Subcutaneous abdominal adipose tissue (tissue), 5 donors: ENCODE results near the gene CTPS2.
"Not testable (repeated sequence)": the region's sequence is repeated elsewhere in the genome, so short reads cannot be mapped to it uniquely, and the experiment has no call there.

Source experiments
- H3K27ac ChIP-seq: one replicate; pipeline ENCODE4 v1.7.0; 2013; ENCODE audit warnings: low read depth, mild to moderate bottlenecking, inconsistent platforms, low read length, moderate library complexity
- H3K27me3 ChIP-seq, 5 donors: one replicate each; pipeline ENCODE4 v1.7.0; 2013; ENCODE audit warnings: low read length in 5 of 5, inconsistent platforms in 1 of 5; ENCODE audit not compliant: control insufficient read depth in 5 of 5, insufficient read depth in 4 of 5
- H3K36me3 ChIP-seq, 5 donors: one replicate each; pipeline ENCODE4 v1.7.0; 2013; ENCODE audit warnings: low read length in 5 of 5; ENCODE audit not compliant: control insufficient read depth in 5 of 5, insufficient read depth in 5 of 5
- H3K4me1 ChIP-seq, 5 donors: one replicate each; pipeline ENCODE4 v1.7.0; 2013; ENCODE audit warnings: low read length in 5 of 5, mild to moderate bottlenecking in 3 of 5, moderate library complexity in 1 of 5; ENCODE audit not compliant: control insufficient read depth in 5 of 5, insufficient read depth in 5 of 5
- H3K4me3 ChIP-seq, 5 donors: one replicate each; pipeline ENCODE4 v1.7.0; 2013; ENCODE audit warnings: low read length in 5 of 5, low read depth in 1 of 5
- H3K9ac ChIP-seq, 5 donors: one replicate each; pipeline ENCODE4 v1.7.0; 2013; ENCODE audit warnings: low read length in 5 of 5, mild to moderate bottlenecking in 4 of 5, moderate library complexity in 3 of 5
- H3K9me3 ChIP-seq, 5 donors: one replicate each; pipeline ENCODE4 v1.7.0; 2013; ENCODE audit warnings: low read length in 5 of 5; ENCODE audit not compliant: control insufficient read depth in 5 of 5
- donor health status: healthy.
- donor health status: healthy.
- donor health status: healthy.
- donor health status: healthy.
- donor health status: healthy.

Gene CTPS2

DNA sequence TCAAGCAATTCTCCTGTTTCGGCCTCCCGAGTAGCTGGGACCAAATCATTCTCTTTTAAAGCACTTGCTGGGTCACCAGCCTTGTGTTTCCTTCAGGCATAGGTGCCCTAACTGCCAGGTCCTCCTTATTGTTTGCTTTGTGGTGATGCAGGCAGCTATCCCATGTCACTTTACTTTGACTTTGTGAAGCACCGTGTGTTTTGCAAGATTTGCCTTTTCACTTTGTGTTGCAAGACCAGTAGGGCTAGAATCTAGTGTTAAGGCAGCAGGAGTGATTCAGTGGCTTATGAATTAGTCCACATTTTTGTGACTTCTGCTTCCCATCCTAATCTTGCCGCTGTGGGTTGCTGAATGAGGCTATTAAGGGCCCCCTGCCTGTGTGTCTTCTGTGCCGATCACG, 27.1 kb upstream of the CTPS2 start:
- H3K4me3 ChIP-seq: no peak overlapping the region
- no peaks in the 10 kb centered on the region for H3K27me3 ChIP-seq
- H3K27ac ChIP-seq: no peak overlapping the region
- H3K36me3 ChIP-seq: peaks cover 7 to 71% (median 57%) of the 10 kb centered on the region in 5 donors
- peaks cover 0 to 6% (median 0%) of the 10 kb centered on the region in 5 donors for H3K4me1 ChIP-seq
- no peak overlapping the region for H3K9ac ChIP-seq
- H3K9me3 ChIP-seq: no peaks in the 10 kb centered on the region

DNA sequence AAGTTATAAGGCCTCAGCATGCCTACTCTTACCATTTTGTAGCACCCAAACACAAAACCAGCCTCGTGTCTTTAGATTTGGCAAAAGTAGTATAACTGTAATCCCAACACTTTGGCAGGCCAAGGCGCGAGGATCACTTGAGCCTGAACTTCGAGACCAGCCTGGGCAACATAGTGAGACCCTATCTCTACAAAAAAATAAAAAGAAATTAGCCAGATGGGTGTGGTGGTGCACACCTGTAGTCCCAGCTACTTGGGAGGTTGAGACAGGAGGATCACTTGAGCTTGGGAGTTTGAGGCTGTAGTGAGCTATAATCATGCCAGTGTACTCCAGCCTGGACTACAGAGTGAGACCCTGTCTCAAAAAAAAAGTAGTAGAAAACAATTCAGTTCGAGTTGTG, 24.6 kb upstream of the CTPS2 start:
- no peaks in the 10 kb centered on the region for H3K9me3 ChIP-seq
- H3K4me1 ChIP-seq: peaks cover 0 to 6% (median 0%) of the 10 kb centered on the region in 5 donors
- no peak overlapping the region for H3K27ac ChIP-seq
- H3K9ac ChIP-seq: no peak overlapping the region
- H3K4me3 ChIP-seq: no peak overlapping the region
- no peaks in the 10 kb centered on the region for H3K27me3 ChIP-seq
- H3K36me3 ChIP-seq: peaks cover 7 to 50% (median 41%) of the 10 kb centered on the region in 5 donors

DNA sequence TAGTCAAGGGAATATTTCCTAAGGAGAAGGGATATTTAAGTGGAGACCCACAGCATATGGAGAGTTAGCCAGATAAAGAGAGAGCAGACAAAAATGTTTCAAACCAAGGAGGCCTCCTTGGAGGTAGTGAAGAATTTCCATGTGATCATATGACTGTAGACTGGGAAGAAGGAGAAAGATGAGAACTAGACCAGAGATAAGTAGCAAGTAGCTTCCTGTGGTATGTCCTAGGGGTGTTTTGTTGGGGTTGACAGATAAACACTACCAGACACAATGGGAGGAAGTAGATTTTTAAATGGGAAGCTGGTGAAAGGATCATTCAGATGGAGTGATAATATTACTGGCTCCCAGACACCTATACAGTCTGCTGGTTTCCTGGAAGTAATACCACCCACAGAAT, 20.5 kb upstream of the CTPS2 start:
- no peak overlapping the region for H3K9ac ChIP-seq
- H3K4me3 ChIP-seq: no peak overlapping the region
- no peaks in the 10 kb centered on the region for H3K4me1 ChIP-seq
- peaks cover 7 to 24% (median 23%) of the 10 kb centered on the region in 5 donors for H3K36me3 ChIP-seq
- no peak overlapping the region for H3K27ac ChIP-seq
- H3K9me3 ChIP-seq: no peaks in the 10 kb centered on the region
- no peaks in the 10 kb centered on the region for H3K27me3 ChIP-seq

DNA sequence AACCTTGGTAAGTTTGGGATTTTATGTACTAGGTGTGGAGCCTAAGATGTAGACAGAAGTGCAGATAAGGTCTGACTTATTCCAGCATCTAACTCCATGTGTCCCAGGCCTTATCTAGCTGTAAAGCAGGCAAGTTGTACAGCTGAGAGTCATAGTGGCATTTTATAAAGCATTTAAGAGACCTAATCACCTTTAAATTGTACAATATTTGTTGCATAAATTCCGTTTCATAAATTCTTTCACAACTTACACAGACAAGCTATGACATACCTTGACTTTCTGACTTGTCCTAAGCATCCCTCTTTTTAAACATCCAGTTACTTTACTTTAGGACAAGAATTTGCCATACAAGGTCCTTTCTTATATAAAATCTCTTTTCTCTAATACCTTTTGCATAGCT, 18.0 kb upstream of the CTPS2 start:
- Histone ChIP-seq H3K4me3 (no peak overlapping the region), H3K9ac (no peak overlapping the region), H3K36me3 (no peaks in the 10 kb centered on the region), H3K27me3 (no peaks in the 10 kb centered on the region), H3K27ac (no peak overlapping the region), H3K4me1 (no peaks in the 10 kb centered on the region), H3K9me3 (no peaks in the 10 kb centered on the region)

DNA sequence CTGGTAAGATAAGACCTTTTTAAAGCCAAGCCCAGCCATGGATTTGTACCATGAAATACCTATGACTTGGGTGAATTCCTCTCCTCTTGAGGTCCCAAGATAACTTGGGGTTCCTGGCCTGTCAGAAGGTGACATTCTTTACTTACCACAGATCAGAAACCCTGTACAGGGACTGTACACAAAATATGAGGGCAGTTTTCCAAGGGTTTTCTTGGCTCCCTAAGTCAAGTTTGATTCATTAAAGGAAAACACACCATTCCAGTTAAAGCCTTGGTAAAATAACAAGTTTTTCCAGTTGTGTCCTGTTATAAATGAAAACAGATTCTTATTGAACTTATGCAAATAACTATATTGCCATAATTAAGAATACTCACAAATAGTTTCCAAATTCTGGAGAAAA, 15.2 kb upstream of the CTPS2 start:
- Histone ChIP-seq H3K4me1 (no peaks in the 10 kb centered on the region), H3K4me3 (no peak overlapping the region), H3K9ac (no peak overlapping the region), H3K27me3 (no peaks in the 10 kb centered on the region), H3K36me3 (no peaks in the 10 kb centered on the region), H3K27ac (no peak overlapping the region), H3K9me3 (no peaks in the 10 kb centered on the region)

DNA sequence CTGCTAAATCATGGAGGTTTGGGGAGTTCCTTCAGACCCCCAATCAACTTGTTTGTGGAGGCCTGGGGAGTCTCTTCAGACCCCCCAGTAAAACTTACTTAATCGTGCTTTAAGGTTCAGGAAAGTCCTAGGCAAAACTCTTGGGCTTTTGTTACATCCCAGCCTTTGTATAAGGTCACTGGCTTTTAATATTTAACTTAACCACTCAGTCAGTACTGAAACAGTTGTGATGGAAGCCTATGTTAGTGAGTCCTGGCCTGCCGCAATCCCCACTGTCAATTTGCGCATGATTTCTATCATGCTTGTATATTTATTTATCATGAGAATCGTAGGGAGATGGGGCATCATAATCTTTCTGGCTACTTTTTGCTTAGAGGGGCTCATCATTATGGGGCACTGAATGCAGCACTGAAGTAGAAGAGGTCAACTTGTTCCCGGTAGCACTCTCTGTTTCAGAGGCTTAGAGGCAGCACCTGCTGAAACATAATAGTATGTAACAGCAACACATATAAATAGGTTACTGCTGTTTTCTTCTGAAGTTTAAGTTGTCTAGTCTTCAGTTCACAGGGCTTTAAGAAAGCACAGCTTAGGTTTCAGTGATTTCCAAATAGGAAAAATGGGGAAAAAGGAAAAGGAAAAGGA, 14.0 kb upstream of the CTPS2 start:
- not testable (repeated sequence) for H3K27ac ChIP-seq, H3K36me3 ChIP-seq, H3K9ac ChIP-seq, H3K9me3 ChIP-seq, H3K4me3 ChIP-seq, H3K27me3 ChIP-seq, H3K4me1 ChIP-seq

DNA sequence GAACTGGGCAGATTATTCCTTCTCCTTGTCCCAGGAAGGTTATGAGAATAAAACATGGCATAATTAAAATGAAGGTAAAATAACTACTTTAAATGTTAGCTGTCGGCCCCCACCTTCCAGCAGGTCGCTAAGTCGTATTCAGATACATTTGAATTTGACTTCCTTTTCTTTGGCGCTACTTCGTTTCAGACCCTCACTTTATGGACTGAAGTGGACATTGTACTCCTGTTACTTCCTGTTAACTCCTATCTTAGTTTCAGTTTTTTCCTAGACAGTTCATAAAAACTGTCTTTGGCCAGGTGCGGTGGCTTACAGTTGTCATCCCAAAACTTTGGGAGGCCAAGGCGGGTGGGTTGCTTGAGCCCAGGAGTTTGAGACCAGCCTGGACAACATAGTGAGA, 12.6 kb upstream of the CTPS2 start:
- H3K27ac ChIP-seq: no peak overlapping the region
- H3K9ac ChIP-seq: no peak overlapping the region
- no peaks in the 10 kb centered on the region for H3K9me3 ChIP-seq
- no peak overlapping the region for H3K4me3 ChIP-seq
- H3K4me1 ChIP-seq: peaks cover 2 to 14% (median 8%) of the 10 kb centered on the region in 5 donors
- H3K27me3 ChIP-seq: no peaks in the 10 kb centered on the region
- no peaks in the 10 kb centered on the region for H3K36me3 ChIP-seq

DNA sequence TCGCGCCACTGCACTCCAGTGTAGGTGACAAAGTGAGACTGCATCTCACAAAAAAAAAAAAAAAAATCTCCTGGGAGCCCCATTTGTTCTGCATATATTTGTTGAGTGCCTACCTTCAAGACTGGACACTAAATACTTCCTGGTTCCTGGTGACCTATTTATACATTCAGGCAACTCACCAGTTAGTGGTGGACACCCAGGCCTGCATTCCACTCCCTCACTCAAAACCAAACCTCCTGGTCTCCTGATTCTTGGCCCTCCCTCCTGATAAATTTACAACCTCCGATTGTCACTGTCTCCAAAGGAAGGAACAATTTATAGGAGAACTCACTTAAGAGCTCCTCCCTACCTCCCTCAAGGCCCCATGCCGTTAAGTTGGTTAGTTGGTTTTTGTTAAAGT, 10.0 kb upstream of the CTPS2 start:
- Histone ChIP-seq H3K4me1 (peaks cover 5 to 21% (median 16%) of the 10 kb centered on the region in 5 donors), H3K9me3 (no peaks in the 10 kb centered on the region), H3K27ac (no peak overlapping the region), H3K36me3 (no peaks in the 10 kb centered on the region), H3K27me3 (no peaks in the 10 kb centered on the region), H3K4me3 (no peak overlapping the region), H3K9ac (no peak overlapping the region)

DNA sequence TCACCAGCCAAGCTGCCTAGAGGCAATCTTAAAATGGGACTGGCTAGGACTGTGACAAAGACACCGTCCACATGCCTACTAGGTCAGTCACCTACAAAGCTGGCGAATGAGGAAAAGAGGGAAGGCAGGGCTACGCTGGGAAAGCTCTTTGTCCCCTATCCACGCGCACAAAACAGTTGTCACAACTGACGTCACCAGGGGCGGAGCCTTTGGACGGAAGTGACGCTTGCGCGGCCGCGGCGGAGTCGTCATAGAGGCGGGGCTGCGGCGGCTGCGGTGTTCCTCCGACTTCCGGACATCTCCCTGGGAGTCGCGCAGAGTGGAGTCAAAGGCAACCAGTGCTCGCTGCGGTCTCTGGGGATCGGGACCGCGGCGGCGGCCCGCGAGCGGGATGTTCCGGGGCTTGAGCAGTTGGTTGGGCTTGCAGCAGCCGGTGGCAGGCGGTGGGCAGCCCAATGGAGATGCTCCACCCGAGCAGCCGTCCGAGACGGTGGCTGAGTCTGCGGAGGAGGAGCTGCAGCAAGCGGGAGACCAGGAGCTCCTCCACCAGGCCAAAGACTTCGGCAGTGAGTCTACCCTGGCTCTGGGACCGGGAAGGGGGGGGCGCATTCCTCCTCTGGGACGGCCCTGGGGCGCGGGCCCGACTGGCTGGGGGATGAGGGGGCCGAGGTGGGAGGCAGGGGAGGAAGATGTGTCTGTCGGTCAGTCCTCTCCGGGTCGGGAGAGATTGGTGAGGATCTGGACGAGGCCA, 7.0 kb upstream of the CTPS2 start, which contains the start of gene SYAP1:
Gene SYAP1 (plus strand): TSS at position 279 of the 751 bp plus-strand sequence. CDS start 113 bp downstream, at position 392.
- peak within 1 kb of the TSS; percentile 69 to 90 (median 87) for H3K4me3 ChIP-seq

DNA sequence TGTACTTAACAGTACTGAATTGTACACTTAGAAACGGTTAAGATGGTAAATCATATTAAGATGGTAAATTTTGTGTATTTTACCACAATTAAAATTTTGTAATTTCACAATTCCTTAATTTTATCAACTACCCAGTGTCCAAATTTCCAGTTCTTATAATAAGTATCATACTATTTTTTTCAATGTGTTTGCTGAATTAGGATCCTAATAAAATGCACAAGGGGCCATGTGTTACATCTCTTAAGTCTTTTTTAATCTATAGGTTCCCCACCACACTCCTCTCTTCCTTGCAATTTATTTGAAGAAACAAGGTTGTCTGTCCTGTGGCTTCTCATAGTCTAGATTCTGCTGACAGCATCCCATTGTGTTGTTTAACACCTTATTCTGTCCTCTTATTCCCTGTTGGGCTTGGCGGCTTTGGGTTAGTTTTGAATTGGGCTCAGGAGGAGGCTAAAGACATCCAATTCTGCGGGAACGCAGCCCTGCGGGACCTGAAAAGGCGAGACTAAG, 6.4 kb upstream of the CTPS2 start:
- no peaks in the 10 kb centered on the region for H3K9me3 ChIP-seq
- no peaks in the 10 kb centered on the region for H3K36me3 ChIP-seq
- peak overlapping the region; percentile 69 to 90 (median 87) for H3K4me3 ChIP-seq
- peak overlapping the region; percentile 81 for H3K27ac ChIP-seq
- peaks cover 5 to 21% (median 16%) of the 10 kb centered on the region in 5 donors for H3K4me1 ChIP-seq
- peak overlapping the region; percentile 44 to 92 (median 80) for H3K9ac ChIP-seq
- peaks cover 0 to 3% (median 0%) of the 10 kb centered on the region in 5 donors for H3K27me3 ChIP-seq

More for the DNA sequence above, 7.0 kb upstream of the CTPS2 start, which contains the start of gene SYAP1:
- H3K36me3 ChIP-seq: no peaks in the 10 kb centered on the region
- H3K27ac ChIP-seq: peak within 1 kb of the TSS; percentile 81
- H3K9ac ChIP-seq: peak within 1 kb of the TSS; percentile 63 to 92 (median 87)
- peaks cover 0 to 3% (median 0%) of the 10 kb centered on the region in 5 donors for H3K27me3 ChIP-seq
- no peaks in the 10 kb centered on the region for H3K9me3 ChIP-seq
- H3K4me1 ChIP-seq: peaks cover 5 to 21% (median 16%) of the 10 kb centered on the region in 5 donors
